HG03095 (cell line): ENCODE measurements around the gene ZSWIM3.
"Not testable (repeated sequence)": the region's sequence is repeated elsewhere in the genome, so short reads cannot be mapped to it uniquely, and the experiment has no call there.

Source experiments
- ATAC-seq: cut with Tn5 transposase; IDR thresholded peaks from one replicate; pipeline ENCODE4 v1.9.1; 2021; ENCODE audit warnings: moderate library complexity; ENCODE audit not compliant: unreplicated experiment

ZSWIM3 gene

GRCh38 chr20:45888681-45889080, 31.3 kb downstream of the ZSWIM3 start:
- ATAC-seq = no peak

GRCh38 chr20:45890077-45890984, 32.9 kb downstream of the ZSWIM3 start:
- no peak for ATAC-seq

- ATAC-seq = peak; percentile 68
These were observed 33.9 kb downstream of the ZSWIM3 start, which contains the start of the genes CTSA and NEURL2 for GRCh38 chr20:45890985-45891983. TSS of gene CTSA (plus strand) at chr20:45891335. CDS start at chr20:45891569, 234 bp downstream. TSS of gene NEURL2 (minus strand) at chr20:45891208. CDS start at chr20:45890991, 217 bp downstream.

- no peak for ATAC-seq
These were observed 34.8 kb downstream of the ZSWIM3 start for GRCh38 chr20:45892049-45892825.

- no peak for ATAC-seq
These were observed 35.5 kb downstream of the ZSWIM3 start for GRCh38 chr20:45892828-45893500.

- ATAC-seq = no peak
These were observed 36.4 kb downstream of the ZSWIM3 start for GRCh38 chr20:45893831-45894230.

- no peak for ATAC-seq
These were observed 37.4 kb downstream of the ZSWIM3 start for GRCh38 chr20:45894797-45895196.

GRCh38 chr20:45896641-45897161, 39.3 kb downstream of the ZSWIM3 start:
- ATAC-seq = no peak

GRCh38 chr20:45897289-45897688, 39.9 kb downstream of the ZSWIM3 start:
- no peak for ATAC-seq

GRCh38 chr20:45897692-45898091, 40.3 kb downstream of the ZSWIM3 start:
- no peak for ATAC-seq

- no peak for ATAC-seq
These were observed 40.9 kb downstream of the ZSWIM3 start for GRCh38 chr20:45898285-45898684.

GRCh38 chr20:45899046-45899835, 41.8 kb downstream of the ZSWIM3 start:
- no peak for ATAC-seq

GRCh38 chr20:45901332-45901731, 43.9 kb downstream of the ZSWIM3 start:
- ATAC-seq = not testable (repeated sequence)

- no peak for ATAC-seq
These were observed 44.8 kb downstream of the ZSWIM3 start for GRCh38 chr20:45902199-45902701.

GRCh38 chr20:45904583-45905504, 47.4 kb downstream of the ZSWIM3 start:
- no peak for ATAC-seq

- ATAC-seq = no peak
These were observed 48.2 kb downstream of the ZSWIM3 start for GRCh38 chr20:45905505-45906079.

GRCh38 chr20:45907219-45907948, 50.0 kb downstream of the ZSWIM3 start:
- no peak for ATAC-seq
